Activated CD8-positive, alpha-beta memory T cell treated with anti-CD3 and anti-CD28 coated beads for 1 hour (primary cell): ENCODE results near the gene ACSM5.

Experiments used
- DNase-seq, 2 donors: peaks; one replicate each; pipeline ENCODE4 v3.0.0-alpha.2; 2020; ENCODE audit warnings: low read depth in 1 of 2; ENCODE audit errors: extremely low read depth in 1 of 2

ACSM5 gene

DNA sequence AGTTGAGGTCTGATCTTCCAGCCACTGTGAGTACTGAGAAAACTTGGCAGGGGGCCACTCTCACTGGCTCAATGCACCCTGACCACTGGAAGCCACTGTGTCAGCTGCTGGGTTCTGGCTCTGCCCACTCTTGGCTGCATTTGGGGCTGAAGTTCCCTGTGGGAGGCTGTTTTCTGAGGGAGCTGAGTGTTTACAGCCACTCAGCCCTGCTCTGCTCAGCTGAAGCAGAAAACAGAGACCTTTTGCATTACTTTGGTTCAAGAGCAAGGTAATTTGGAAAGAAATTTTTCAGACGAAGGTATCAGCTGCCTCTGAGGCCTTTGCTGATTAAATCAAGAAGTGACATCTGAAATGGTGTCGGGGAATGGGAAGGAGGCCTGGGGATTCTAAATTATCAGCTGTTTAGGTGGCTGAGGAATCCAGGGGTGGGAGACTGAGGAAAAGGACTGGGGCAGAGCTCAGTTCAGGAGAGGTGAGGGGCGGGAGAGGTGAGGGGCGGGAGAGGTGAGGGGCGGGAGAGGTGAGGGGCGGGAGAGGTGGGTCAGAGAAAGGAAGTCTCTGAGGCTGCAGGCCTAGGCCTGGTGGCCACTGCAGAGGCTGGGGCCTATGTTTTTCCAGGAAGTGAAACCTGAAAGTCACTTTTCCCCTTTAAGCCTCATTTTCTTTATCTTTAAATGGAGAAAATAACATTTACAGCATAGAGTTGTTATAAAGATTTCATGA lies at the start of gene ACSM5:
ACSM5 (plus strand) TSS at position 137 of the 723 bp plus-strand sequence. CDS start 1,951 bp downstream, outside the sequence.
- DNase-seq: no peak

- DNase-seq: no peak
Observed at GRCh38 chr16:20359997-20360396, 49.3 kb upstream of the ACSM5 start.

DNA sequence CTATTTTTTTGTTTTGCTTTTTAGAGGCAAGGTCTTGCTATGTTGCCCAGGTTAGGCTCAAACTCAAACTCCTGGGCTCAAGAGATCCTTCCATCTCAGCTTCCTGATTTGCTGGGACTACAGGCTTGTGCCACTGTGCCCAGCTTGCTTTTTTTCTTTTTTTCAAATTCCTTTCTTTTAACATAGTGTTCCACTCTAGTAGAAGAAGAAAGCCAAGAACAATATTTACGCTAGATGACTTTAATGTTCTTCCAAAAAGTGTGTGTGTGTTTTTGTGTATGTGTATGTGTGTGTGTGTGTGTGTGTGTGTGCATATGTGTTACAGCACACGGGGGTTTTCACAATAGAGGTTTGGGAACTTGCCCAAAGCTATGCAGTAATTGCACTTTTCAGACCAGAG lies 46.1 kb upstream of the ACSM5 start:
- DNase-seq: no peak

DNA sequence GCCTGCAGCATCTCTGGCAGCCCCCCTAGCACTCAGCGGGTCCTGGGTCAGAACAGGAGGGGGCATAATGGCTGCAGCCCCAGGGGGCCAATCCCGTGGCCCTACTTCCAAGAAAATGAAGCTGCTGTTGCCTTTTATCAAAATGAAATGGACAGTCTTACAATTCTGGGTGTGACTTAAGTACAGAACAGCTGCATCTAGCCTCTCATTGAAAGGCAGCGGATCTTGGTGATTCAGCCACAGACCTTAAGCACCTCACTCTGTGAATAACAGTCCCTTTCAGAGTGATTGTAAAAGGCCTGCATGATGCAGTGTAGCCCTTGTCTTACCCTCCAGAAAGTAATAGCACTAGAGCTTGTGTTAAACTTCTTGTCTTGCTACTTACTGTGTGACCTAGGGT lies 45.3 kb upstream of the ACSM5 start:
- no peak for DNase-seq

- no peak for DNase-seq
Observed at GRCh38 chr16:20369452-20370054, 39.8 kb upstream of the ACSM5 start.

DNA sequence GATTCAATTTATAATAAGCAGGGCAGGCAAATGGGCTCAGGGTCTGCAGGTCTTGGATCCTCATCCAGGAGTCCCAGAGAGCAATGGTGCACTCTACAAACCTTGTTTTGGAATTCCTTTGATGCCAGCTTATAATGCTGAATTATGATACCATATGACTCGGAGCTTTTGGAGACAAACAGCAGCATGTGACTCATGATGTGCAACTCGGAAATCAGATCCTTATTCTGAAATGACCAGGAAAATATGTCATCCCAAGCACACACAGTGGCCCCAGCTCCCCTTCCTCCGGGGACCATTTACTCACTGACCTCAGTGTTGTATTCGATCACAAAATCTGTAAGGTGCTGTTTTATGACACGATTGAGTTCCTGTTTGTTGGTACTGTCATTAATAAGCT lies 36.6 kb upstream of the ACSM5 start:
- DNase-seq: no peak

GRCh38 chr16:20377181-20377580 lies 32.2 kb upstream of the ACSM5 start:
- DNase-seq: no peak

DNA sequence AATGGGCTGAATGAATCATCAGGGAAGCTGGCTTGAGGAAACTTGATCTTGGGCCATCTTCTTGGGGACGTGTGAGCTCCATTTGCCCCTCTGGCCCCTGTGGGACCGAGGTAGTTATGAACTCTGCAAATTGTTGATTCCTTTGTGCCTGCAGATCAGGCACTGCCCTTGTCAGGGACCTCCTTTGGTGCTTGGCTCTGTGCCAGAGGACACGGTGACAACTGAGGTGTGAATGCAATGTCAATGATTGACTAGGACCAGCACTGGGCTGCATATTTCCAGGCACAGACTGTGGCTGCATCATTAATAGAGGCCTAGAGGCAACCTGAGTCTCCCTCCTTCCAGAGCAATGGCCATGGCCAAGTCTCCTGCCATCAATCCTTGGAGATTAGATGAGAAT lies 28.6 kb upstream of the ACSM5 start:
- DNase-seq: no peak

DNA sequence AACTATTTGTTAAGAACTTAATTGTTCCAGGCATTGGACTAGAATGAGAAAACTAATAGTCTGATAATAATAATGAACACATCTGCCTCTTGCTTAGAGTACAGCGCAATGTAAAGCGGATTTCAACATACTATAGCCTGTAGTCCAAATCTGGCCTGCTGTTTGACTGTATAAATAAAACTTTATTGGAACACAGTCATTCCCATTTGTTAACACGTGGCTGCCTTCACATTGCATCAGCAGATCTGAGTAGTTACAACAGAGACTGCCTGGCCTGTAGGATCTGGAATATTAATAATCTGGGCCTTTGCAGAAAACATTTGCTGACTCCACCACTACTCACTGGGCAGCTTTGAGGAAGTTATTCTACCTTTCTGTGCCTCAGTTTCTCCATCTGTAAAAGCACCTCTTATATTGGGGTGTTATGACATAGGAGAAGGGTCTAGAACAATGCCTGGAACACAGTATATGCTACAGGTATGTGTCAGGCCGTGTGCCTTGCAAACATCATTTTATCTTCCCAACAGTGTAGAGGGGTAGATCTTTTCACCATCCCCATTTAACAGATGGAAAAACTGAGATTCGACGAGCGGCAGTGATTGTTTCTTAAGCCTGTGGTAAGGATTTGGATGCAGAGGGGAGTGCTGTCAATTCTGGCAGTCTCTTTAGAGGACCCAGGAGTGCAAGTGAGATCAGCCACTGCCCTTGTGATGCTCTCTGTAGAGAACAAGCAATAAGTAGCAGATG lies 27.0 kb upstream of the ACSM5 start:
- DNase-seq: no peak

GRCh38 chr16:20383106-20384029 lies 26.0 kb upstream of the ACSM5 start:
- no peak for DNase-seq

DNA sequence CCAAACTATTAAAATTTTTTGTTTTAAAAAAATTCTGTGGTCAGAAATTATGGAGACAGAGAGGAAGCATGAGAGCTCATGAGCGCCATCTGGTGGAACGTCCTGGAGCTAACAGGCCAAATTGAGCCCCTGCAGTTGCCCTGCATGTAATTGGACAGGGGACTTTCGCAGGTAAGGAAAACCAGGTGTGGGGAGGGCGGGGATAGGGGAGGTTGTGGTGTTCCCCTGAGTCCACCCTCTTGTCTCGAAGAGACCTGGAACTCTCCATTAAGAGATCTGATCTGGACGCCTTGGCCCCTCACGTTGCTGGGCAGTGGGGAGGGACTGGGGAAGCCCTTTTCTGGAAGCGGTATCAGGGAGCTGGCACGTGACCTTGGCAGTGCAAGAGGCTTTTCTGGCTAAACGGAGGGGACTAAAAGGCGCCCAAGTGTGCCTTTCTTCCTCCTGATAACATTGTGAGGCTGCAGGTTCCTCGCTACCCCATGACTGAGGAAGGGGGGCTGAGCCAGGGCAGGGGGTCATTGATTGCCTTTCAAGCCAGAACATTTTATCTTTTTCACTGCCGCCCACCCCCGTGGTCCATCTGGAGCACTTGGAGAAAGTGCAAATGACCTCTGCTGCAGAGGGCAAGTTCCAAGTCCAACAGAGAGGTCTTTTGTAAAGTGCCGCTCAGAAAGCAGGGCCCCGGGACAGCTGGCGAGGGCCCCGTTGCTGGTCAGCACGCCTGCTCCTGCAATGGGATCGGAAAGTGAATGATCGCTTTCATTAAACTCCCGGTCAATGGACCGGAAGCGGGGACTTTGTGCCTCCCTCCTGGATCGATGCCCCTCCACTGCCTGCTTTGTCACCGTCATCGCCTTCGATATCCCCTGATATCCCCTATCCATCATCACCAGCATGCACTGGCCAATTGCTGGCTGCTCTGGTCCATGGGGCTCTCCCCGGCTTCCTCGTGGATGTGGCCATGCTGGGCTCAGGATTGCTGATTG lies 23.2 kb upstream of the ACSM5 start:
- peak in 1 of 2 donors; percentile 36 for DNase-seq

DNA sequence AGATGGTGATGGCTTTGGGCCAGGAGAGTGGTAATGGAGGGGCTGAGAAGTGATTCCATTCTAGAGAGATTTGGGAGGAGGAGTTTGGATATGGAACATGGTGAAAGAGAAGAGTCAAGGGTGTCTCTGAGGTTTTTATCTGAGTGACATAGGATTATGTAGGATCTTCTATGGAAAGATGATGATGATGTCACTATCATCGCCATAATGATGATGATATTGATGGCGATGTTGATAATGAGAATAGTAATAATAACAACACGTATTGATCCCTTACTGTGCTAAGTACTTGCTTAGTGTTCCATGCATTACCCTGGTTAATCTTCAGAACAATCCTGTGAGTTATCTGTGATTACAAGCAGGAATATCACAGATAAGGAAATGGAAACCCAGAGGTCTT lies 21.4 kb upstream of the ACSM5 start:
- DNase-seq: no peak

GRCh38 chr16:20388854-20389253 lies 20.5 kb upstream of the ACSM5 start:
- no peak for DNase-seq

DNA sequence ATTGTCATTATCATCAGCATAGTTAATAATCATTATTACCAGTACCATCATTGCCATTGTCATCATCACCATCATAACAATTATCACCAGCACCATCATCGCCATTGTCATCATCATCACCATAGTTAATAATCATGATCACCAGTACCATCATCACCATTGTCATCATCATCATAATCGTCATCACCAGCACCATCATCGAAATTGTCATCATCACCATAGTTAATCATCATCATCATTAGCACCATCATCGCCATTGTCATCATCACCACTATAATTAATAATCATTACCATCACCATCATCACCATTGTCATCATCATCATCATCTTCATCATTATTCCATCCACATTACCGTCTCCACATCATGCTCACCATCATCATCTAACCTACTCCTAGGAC lies 18.3 kb upstream of the ACSM5 start:
- DNase-seq: no peak

GRCh38 chr16:20393801-20394577 lies 15.3 kb upstream of the ACSM5 start:
- no peak for DNase-seq

GRCh38 chr16:20395946-20396345 lies 13.4 kb upstream of the ACSM5 start:
- no peak for DNase-seq

GRCh38 chr16:20396846-20397467 lies 12.4 kb upstream of the ACSM5 start:
- DNase-seq: no peak

DNA sequence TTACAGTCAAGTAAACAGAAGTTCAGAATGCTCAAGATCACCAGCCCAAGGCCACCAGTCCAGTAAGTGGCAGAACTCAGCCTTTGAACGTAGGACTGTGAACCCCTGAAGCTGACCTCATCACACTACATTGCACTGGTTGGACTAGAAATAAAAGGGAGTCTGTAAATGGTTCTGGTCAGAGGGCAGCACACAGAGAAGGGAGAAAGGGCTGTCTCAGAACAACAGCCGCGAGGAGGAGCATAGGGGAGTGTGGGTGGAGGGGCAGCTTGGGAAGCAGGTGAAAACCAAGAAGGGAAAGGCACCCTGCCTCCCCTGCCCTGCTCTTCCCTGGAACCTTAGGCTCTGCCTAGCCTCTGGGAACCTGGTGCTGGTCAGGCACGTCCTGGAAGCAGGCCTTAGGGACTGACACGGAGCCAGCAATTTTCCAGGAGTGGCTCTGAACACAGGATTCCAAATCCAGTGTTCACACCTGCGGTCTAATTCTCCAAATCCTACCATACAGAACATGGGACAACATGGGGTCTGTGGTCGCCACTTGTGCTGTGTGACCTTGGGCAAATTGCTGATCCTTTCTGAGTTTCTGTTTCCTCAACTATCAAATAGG lies 11.8 kb upstream of the ACSM5 start:
- DNase-seq: no peak
